ENCODE results near the gene RIOK3.

DNA sequence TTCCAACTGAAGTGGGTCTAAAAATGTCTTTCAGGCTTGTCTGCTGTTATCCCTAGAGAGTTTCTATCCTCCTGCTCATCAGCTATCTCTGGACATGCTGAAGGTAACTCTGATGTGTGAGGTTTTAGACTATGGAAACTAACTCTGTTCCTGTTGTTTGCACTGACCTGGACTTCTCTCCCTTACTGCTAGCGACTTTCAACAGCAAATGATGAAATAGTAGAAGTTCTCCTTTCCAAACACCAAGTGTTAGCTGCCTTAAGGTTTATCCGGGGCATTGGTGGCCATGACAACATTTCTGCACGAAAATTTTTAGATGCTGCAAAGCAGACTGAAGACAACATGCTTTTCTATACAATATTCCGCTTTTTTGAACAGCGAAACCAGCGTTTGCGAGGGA is 77.1 kb downstream of the RIOK3 start:
- TF ChIP-seq, protein P1, sequence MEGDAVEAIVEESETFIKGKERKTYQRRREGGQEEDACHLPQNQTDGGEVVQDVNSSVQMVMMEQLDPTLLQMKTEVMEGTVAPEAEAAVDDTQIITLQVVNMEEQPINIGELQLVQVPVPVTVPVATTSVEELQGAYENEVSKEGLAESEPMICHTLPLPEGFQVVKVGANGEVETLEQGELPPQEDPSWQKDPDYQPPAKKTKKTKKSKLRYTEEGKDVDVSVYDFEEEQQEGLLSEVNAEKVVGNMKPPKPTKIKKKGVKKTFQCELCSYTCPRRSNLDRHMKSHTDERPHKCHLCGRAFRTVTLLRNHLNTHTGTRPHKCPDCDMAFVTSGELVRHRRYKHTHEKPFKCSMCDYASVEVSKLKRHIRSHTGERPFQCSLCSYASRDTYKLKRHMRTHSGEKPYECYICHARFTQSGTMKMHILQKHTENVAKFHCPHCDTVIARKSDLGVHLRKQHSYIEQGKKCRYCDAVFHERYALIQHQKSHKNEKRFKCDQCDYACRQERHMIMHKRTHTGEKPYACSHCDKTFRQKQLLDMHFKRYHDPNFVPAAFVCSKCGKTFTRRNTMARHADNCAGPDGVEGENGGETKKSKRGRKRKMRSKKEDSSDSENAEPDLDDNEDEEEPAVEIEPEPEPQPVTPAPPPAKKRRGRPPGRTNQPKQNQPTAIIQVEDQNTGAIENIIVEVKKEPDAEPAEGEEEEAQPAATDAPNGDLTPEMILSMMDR (IDR thresholded peaks at IDR 0.05): no peak
- no peak for TF ChIP-seq EP300 (IDR thresholded peaks at IDR 0.05)
- no peak for TF ChIP-seq POLR2AphosphoS5 (IDR thresholded peaks at IDR 0.05)

Measured in esophagus muscularis mucosa (tissue), 4 donors.